Erythroblast (primary cell): ENCODE measurements around the gene MEX3A.
"Not testable (repeated sequence)": the region's sequence is repeated elsewhere in the genome, so short reads cannot be mapped to it uniquely, and the experiment has no call there.

ENCODE experiments used
- DNase-seq, 2 experiments: peaks; one replicate each; lab custom pipeline; 2025; lab: John Stamatoyannopoulos, UW
- GATA1 ChIP-seq: IDR thresholded peaks from 2 replicates; pipeline ENCODE4 v1.6.1; 2011; ENCODE audit warnings: low read depth, mild to moderate bottlenecking, control low read depth, low read length, moderate library complexity
- POLR2A ChIP-seq: IDR thresholded peaks from 2 replicates; pipeline ENCODE4 v1.6.1; 2011; ENCODE audit warnings: mild to moderate bottlenecking, low read length

Gene MEX3A

GRCh38 chr1:156122519-156123355, 40.5 kb upstream of the MEX3A start:
- TF ChIP-seq POLR2A, result no peak
- TF ChIP-seq GATA1, result no peak
- peak in 1 of 2 experiments; percentile 78 for DNase-seq

- no peak for DNase-seq
- TF ChIP-seq GATA1 (no peak), POLR2A (no peak)
These were observed 39.8 kb upstream of the MEX3A start for GRCh38 chr1:156122086-156122485.

GRCh38 chr1:156121457-156121856, 39.2 kb upstream of the MEX3A start:
- TF ChIP-seq POLR2A, result no peak
- no peak for TF ChIP-seq GATA1
- no peak for DNase-seq

- DNase-seq, result not testable (repeated sequence)
These were observed 38.7 kb upstream of the MEX3A start for GRCh38 chr1:156121005-156121404.

GRCh38 chr1:156120318-156120717, 38.1 kb upstream of the MEX3A start:
- TF ChIP-seq POLR2A (peak; percentile 21), GATA1 (no peak)
- no peak for DNase-seq

- no peak for TF ChIP-seq GATA1
- TF ChIP-seq POLR2A, result no peak
- peak; percentile 74 to 84 for DNase-seq
These were observed 37.4 kb upstream of the MEX3A start for GRCh38 chr1:156119503-156120209.

GRCh38 chr1:156118177-156118868, 36.1 kb upstream of the MEX3A start:
- peak; percentile 39 for TF ChIP-seq POLR2A
- TF ChIP-seq GATA1, result no peak
- DNase-seq, result peak in 1 of 2 experiments; percentile 37

GRCh38 chr1:156117414-156118176, 35.3 kb upstream of the MEX3A start:
- DNase-seq, result no peak
- TF ChIP-seq GATA1 (no peak), POLR2A (no peak)

GRCh38 chr1:156116731-156117130, 34.5 kb upstream of the MEX3A start:
- DNase-seq, result not testable (repeated sequence)

GRCh38 chr1:156115514-156116374, 33.5 kb upstream of the MEX3A start:
- DNase-seq, result peak; percentile 77 to 81
- TF ChIP-seq GATA1, result no peak
- peak; percentile 64 for TF ChIP-seq POLR2A

- peak; percentile 69 to 81 for DNase-seq
- peak; percentile 53 for TF ChIP-seq POLR2A
- no peak for TF ChIP-seq GATA1
These were observed 32.8 kb upstream of the MEX3A start for GRCh38 chr1:156114919-156115513.

- DNase-seq, result peak; percentile 91 to 93
- TF ChIP-seq GATA1 (no peak), POLR2A (peak; percentile 94)
These were observed 32.0 kb upstream of the MEX3A start, which contains the start of gene LMNA for GRCh38 chr1:156114101-156114918. Gene LMNA (plus strand): TSS chr1:156114711. CDS start chr1:156114919, 208 bp downstream.
